SK-N-SH treated with all-trans-retinoic acid at 6 μM for 48 hours (cell line): Measurements from ENCODE around the gene ABCC1.

Experiments used
- ATAC-seq: fragments of 200-7000 bp; cut with Tn5 transposase; 3 replicates; pipeline ENCODE4 v1.9.1; 2020; ENCODE audit warnings: mild to moderate bottlenecking, moderate library complexity
- ARNTL ChIP-seq: fragments of 450-650 bp; formaldehyde crosslinking; IDR thresholded peaks from 2 replicates; pipeline ENCODE4 v1.5.0; 2020; ENCODE audit warnings: low read depth, mild to moderate bottlenecking, moderate library complexity, borderline replicate concordance
- BACH2 ChIP-seq: fragments of 250-450 bp; sonication (Bioruptor Pico); IDR thresholded peaks from 2 replicates; pipeline ENCODE4 v1.9.0; 2021; ENCODE audit warnings: mild to moderate bottlenecking, borderline replicate concordance
- CREB5 ChIP-seq: fragments of 250-450 bp; sonication (Bioruptor Pico); IDR thresholded peaks from 2 replicates; pipeline ENCODE4 v1.5.1; 2020; ENCODE audit warnings: low read depth, mild to moderate bottlenecking, moderate library complexity
- CSDC2 ChIP-seq: fragments of 250-450 bp; sonication (Bioruptor Pico); IDR thresholded peaks from 2 replicates; pipeline ENCODE4 v1.5.0; 2020; ENCODE audit warnings: mild to moderate bottlenecking, moderate library complexity
- ESRRG ChIP-seq: fragments of 250-450 bp; sonication (Bioruptor Pico); IDR thresholded peaks from 2 replicates; pipeline ENCODE4 v1.6.1; 2021; ENCODE audit warnings: mild to moderate bottlenecking
- ISL1 ChIP-seq: fragments of 250-450 bp; sonication (Bioruptor Pico); IDR thresholded peaks from 2 replicates; pipeline ENCODE4 v2.1.2; 2022; ENCODE audit warnings: mild to moderate bottlenecking, moderate library complexity
- OSR1 ChIP-seq: fragments of 250-450 bp; sonication (Bioruptor Pico); IDR thresholded peaks from 2 replicates; pipeline ENCODE4 v1.8.0; 2022; ENCODE audit warnings: moderate library complexity, mild to moderate bottlenecking, inconsistent platforms
- PPARA ChIP-seq: fragments of 250-450 bp; sonication (Bioruptor Pico); IDR thresholded peaks from 2 replicates; pipeline ENCODE4 v1.5.0; 2020; ENCODE audit warnings: mild to moderate bottlenecking, borderline replicate concordance
- RARB ChIP-seq: fragments of 250-450 bp; sonication (Bioruptor Pico); IDR thresholded peaks from 2 replicates; pipeline ENCODE4 v1.8.0; 2021; ENCODE audit warnings: mild to moderate bottlenecking, moderate library complexity
- SNAI2 ChIP-seq: fragments of 250-450 bp; sonication (Bioruptor Pico); IDR thresholded peaks from 2 replicates; pipeline ENCODE4 v1.5.0; 2020; ENCODE audit warnings: mild to moderate bottlenecking, moderate library complexity
- TCF4 ChIP-seq: fragments of 250-450 bp; sonication (Bioruptor Pico); IDR thresholded peaks from 2 replicates; pipeline ENCODE4 v1.8.0; 2021; ENCODE audit warnings: mild to moderate bottlenecking, moderate library complexity, borderline replicate concordance
- TOX ChIP-seq: fragments of 250-450 bp; sonication (Bioruptor Pico); IDR thresholded peaks from 2 replicates; pipeline ENCODE4 v1.8.0; 2021; ENCODE audit warnings: mild to moderate bottlenecking, moderate library complexity, borderline replicate concordance
- TSHZ2 ChIP-seq: fragments of 250-450 bp; sonication (Bioruptor Pico); IDR thresholded peaks from 2 replicates; pipeline ENCODE4 v1.5.0; 2020; ENCODE audit warnings: mild to moderate bottlenecking, moderate library complexity
- ZFP3 ChIP-seq: fragments of 250-450 bp; sonication (Bioruptor Pico); IDR thresholded peaks from 2 replicates; pipeline ENCODE4 v1.5.0; 2020; ENCODE audit warnings: mild to moderate bottlenecking, moderate library complexity
- ZNF565 ChIP-seq: fragments of 450-650 bp; formaldehyde crosslinking; conservative IDR thresholded peaks from 2 replicates; pipeline ENCODE4 v1.5.0; 2020; ENCODE audit warnings: low read depth, mild to moderate bottlenecking, moderate library complexity
- ZNF70 ChIP-seq: fragments of 450-650 bp; formaldehyde crosslinking; IDR thresholded peaks from 2 replicates; pipeline ENCODE4 v1.5.0; 2020; ENCODE audit warnings: mild to moderate bottlenecking, moderate library complexity
- ZNF8 ChIP-seq: fragments of 450-650 bp; formaldehyde crosslinking; IDR thresholded peaks from 2 replicates; pipeline ENCODE4 v1.5.0; 2020; ENCODE audit warnings: mild to moderate bottlenecking, moderate library complexity
- TF ChIP-seq, protein P1 (sequence below): fragments of 250-450 bp; sonication (Bioruptor Pico); IDR thresholded peaks from 2 replicates; pipeline ENCODE4 v1.5.1; 2021; ENCODE audit warnings: mild to moderate bottlenecking, moderate library complexity
- TF ChIP-seq, protein P2 (sequence below): fragments of 250-450 bp; sonication (Bioruptor Pico); IDR thresholded peaks from 2 replicates; pipeline ENCODE4 v1.8.0; 2021; ENCODE audit warnings: low read depth, mild to moderate bottlenecking, moderate library complexity, borderline replicate concordance
- TF ChIP-seq, protein P3 (sequence below): fragments of 250-450 bp; sonication (Bioruptor Pico); IDR thresholded peaks from 2 replicates; pipeline ENCODE4 v1.8.0; 2020; ENCODE audit warnings: mild to moderate bottlenecking, moderate library complexity, borderline replicate concordance

Gene ABCC1

DNA sequence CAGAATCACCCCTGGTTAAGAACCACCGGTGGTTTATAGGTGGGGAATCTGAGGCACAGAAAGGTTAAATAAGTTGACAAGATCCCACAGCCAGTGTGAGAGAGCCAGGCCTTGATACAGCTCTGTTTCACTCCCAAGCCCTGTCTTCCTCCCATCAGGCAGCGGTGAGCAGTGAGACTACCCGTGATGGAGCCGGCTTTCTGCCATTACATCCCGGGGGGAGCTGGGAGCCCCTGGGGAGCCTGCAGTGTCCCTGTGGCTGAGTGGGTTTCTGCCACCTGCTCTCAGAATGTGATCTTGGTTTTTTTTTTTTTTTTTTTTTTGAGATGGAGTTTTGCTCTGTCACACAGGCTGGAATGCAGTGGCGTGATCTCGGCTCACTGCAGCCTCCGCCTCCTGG is 66.4 kb downstream of the ABCC1 start:
- no peak for ATAC-seq

DNA sequence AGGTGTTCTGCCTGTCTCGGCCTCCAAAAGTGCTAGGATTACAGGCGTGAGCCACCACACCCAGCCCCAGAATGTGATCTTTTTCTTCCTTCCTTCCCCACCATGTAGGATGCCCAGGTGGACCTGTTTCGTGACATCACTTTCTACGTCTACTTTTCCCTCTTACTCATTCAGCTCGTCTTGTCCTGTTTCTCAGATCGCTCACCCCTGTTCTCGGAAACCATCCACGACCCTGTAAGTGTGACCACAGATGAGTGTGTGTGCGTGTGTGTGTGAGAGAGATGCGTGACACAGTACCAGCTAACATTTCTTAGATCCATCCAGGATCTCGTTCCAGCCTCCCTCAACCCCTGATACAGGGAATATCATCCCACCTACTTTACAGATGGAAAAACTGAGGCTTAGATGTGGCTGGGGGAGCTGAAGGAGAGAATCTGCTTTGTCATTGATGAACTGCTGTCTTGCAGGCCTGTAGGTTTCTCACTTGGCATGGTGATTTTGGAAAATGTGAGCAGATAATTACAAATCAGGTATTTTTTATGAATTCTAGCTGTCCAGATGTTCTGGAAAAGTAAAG is 67.1 kb downstream of the ABCC1 start:
- TF ChIP-seq CSDC2 (CRISPR knock-in tag): no peak
- no peak for TF ChIP-seq ZNF565
- TF ChIP-seq, protein P1, sequence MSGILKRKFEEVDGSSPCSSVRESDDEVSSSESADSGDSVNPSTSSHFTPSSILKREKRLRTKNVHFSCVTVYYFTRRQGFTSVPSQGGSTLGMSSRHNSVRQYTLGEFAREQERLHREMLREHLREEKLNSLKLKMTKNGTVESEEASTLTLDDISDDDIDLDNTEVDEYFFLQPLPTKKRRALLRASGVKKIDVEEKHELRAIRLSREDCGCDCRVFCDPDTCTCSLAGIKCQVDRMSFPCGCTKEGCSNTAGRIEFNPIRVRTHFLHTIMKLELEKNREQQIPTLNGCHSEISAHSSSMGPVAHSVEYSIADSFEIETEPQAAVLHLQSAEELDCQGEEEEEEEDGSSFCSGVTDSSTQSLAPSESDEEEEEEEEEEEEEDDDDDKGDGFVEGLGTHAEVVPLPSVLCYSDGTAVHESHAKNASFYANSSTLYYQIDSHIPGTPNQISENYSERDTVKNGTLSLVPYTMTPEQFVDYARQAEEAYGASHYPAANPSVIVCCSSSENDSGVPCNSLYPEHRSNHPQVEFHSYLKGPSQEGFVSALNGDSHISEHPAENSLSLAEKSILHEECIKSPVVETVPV (CRISPR knock-in tag): no peak
- no peak for TF ChIP-seq ESRRG (CRISPR knock-in tag)
- no peak for TF ChIP-seq ZNF8
- TF ChIP-seq ISL1 (CRISPR knock-in tag): no peak
- TF ChIP-seq BACH2 (CRISPR knock-in tag): no peak
- TF ChIP-seq TCF4: no peak
- TF ChIP-seq CREB5: no peak
- no peak for TF ChIP-seq SNAI2 (CRISPR knock-in tag)
- no peak for TF ChIP-seq ARNTL
- no peak for TF ChIP-seq PPARA
- TF ChIP-seq ZNF70 (CRISPR knock-in tag): no peak
- no peak for ATAC-seq

More for the DNA sequence above, 66.4 kb downstream of the ABCC1 start:
- TF ChIP-seq ISL1 (CRISPR knock-in tag) (no peak), ZNF565 (no peak), CREB5 (no peak), OSR1 (CRISPR knock-in tag) (no peak), ARNTL (no peak), TSHZ2 (CRISPR knock-in tag) (no peak), TCF4 (no peak)
- TF ChIP-seq, protein P2, sequence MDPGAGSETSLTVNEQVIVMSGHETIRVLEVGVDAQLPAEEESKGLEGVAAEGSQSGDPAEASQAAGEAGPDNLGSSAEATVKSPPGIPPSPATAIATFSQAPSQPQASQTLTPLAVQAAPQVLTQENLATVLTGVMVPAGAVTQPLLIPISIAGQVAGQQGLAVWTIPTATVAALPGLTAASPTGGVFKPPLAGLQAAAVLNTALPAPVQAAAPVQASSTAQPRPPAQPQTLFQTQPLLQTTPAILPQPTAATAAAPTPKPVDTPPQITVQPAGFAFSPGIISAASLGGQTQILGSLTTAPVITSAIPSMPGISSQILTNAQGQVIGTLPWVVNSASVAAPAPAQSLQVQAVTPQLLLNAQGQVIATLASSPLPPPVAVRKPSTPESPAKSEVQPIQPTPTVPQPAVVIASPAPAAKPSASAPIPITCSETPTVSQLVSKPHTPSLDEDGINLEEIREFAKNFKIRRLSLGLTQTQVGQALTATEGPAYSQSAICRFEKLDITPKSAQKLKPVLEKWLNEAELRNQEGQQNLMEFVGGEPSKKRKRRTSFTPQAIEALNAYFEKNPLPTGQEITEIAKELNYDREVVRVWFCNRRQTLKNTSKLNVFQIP: no peak
- TF ChIP-seq, protein P3, sequence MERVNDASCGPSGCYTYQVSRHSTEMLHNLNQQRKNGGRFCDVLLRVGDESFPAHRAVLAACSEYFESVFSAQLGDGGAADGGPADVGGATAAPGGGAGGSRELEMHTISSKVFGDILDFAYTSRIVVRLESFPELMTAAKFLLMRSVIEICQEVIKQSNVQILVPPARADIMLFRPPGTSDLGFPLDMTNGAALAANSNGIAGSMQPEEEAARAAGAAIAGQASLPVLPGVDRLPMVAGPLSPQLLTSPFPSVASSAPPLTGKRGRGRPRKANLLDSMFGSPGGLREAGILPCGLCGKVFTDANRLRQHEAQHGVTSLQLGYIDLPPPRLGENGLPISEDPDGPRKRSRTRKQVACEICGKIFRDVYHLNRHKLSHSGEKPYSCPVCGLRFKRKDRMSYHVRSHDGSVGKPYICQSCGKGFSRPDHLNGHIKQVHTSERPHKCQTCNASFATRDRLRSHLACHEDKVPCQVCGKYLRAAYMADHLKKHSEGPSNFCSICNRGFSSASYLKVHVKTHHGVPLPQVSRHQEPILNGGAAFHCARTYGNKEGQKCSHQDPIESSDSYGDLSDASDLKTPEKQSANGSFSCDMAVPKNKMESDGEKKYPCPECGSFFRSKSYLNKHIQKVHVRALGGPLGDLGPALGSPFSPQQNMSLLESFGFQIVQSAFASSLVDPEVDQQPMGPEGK (CRISPR knock-in tag): no peak

DNA sequence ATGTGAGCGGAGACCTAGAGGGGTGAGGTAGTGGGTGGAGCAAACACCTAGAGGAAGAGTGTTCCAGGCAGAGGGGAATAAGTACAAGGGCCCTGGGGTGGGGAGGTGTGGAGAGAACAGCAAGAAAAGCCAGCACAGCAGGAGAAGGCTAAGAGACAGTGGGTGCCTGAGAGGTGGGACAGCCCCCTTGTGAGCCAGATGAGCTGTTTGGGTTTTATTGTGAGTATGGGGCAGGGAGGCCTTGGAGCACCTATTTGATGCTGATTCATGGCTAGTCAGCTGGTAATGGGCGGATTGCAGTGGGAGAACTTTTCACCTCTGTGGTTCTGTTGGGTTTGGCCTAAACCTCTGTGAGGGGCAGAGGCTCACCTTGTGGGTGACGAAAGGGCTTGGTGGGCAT is 68.4 kb downstream of the ABCC1 start:
- ATAC-seq: no peak
- TF ChIP-seq CREB5: no peak
- no peak for TF ChIP-seq CSDC2 (CRISPR knock-in tag)
- no peak for TF ChIP-seq ZNF565
- TF ChIP-seq, protein P2: no peak
- no peak for TF ChIP-seq ZNF70 (CRISPR knock-in tag)
- TF ChIP-seq PPARA: no peak
- TF ChIP-seq ZFP3 (CRISPR knock-in tag): no peak
- TF ChIP-seq RARB (CRISPR knock-in tag): no peak
- no peak for TF ChIP-seq TSHZ2 (CRISPR knock-in tag)
- no peak for TF ChIP-seq TOX (CRISPR knock-in tag)
